ENCODE results near the gene PDZK1IP1.
"Not testable (repeated sequence)": the region's sequence is repeated elsewhere in the genome, so short reads cannot be mapped to it uniquely, and the experiment has no call there.

Gene PDZK1IP1

GRCh38 chr1:47179017-47179987 lies 10.5 kb downstream of the PDZK1IP1 start:
- peak; percentile 79 for DNase-seq

DNA sequence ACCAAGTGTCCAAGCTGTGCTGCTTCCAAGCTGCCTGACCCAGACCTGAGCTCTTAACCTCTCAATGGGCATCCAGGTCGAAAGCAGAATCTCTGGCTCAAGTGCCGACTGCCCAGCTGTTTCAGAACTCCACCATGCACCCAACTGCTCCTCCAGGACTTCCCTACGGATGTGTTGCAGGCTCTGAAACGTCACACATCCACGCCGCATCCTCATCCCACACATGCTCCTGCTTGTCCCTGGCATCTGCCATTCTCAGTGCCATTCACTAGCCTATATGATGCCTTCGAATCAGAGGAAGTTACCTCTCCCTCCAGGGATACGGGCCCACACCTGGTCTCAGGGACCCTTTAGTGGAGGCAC lies 11.2 kb downstream of the PDZK1IP1 start:
- DNase-seq = no peak

DNA sequence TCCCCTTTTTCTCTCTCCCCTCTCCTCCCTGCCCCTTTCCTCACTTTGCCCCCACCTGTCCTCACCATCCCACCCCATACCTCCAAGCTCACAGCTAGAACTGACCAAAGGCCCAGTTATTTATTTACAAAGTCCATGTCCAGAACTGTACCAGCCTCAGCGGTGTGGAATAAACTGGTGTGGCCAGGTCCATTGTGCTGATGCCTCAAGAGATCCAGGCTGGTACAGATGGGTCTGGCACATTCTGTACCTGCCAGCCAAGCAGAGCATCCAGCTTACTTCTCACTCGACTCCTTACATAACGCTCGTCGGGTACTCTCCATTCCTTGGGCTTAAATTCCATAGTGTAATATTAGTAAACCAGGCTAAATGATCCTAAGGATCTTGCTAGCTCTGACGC lies 11.8 kb downstream of the PDZK1IP1 start:
- DNase-seq = no peak

DNA sequence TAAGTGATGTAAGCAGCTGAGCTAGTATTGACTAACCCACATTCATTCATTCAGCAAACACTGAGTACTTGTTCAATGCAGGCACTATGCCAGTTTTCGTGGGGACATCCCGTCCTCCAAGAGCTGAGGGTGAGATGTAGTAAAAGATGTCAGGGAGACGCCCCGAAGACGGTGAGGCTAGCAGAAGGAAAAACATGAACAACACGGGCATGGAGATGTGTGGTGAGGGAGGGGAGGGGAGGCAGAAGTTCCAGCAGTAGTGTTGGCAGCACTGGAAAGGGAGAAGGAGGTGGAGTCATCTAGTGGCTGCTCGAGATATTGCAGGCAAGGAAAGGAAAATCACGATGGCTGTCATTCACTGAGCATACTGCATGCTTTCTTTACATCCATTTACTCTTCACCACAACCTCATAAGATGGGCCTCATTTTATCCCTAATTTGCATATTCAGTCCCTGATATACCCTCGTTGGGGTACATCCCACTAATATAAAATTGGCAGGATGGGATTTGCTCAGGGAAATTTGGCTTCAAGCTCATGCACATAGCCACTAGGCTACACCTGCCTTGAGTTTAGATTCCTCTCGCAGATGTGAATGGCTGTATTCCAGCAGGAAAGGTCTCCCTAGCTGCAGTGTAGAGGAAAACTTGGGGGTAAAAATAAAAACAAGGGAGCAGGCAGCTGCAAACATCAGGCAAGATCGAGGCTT lies 14.5 kb downstream of the PDZK1IP1 start:
- DNase-seq = no peak

- no peak for DNase-seq
Measured at GRCh38 chr1:47174656-47175020, 15.2 kb downstream of the PDZK1IP1 start.

DNA sequence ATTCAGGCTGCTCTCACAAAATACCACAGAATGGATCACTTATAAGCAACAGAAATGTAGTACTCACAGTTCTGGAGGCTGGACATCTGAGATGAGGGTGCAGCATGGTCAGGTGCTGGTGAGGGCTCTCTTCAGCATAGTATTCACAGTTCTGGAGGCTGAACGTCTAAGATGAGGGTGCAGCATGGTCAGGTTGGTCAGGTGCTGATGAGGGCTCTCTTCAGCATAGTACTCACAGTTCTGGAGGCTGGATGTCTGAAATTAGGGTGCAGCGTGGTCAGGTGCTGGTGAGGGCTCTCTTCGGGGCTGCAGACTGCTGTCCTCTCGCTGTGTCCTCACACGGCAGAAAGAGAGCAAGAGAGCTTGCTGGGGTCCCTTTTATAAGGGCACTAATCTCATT lies 17.1 kb downstream of the PDZK1IP1 start:
- no peak for DNase-seq

DNA sequence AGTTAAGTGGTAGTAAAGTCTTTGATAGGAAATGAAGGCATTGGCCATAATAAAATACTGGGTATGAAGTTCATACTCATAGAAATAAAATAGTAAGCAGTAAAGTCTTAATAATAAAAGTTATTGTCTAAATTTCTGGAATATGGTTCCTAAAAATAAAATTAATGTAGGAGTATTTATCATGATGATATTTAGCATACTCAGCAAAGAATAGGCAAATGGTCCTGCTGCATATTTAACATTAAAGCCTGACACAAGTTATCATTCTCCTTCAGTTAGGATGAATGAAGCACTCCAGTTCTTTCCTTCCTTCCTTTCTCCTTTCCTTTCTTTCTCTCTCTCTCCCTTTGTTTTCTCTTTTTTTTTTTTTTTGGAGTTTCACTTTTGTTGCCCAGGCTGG lies 25.3 kb downstream of the PDZK1IP1 start:
- no peak for DNase-seq

GRCh38 chr1:47161298-47162040 lies 28.4 kb downstream of the PDZK1IP1 start:
- no peak for DNase-seq

DNA sequence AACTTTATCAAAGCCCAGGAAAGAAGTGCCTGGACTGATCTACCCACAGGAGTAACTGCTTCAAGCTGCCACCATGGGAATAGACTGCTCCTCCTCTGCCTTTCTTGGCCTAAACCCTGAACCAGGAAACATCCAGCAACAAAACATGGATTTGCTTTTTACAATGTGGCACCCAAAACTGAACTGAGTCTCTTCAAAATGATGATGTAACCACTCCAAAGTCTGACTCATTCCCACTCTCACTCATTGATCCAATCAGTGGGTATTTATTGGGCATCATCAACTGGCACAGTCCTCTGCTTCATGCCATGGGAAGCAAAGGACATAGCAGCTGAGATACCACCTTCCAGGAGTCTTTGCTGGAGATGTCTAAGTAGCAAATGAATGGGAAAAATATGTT lies 29.1 kb downstream of the PDZK1IP1 start:
- DNase-seq = no peak

GRCh38 chr1:47157957-47158356 lies 31.9 kb downstream of the PDZK1IP1 start:
- DNase-seq = not testable (repeated sequence)

GRCh38 chr1:47156457-47156856 lies 33.4 kb downstream of the PDZK1IP1 start:
- not testable (repeated sequence) for DNase-seq

- peak; percentile 72 for DNase-seq
Measured at GRCh38 chr1:47149162-47149561, 40.7 kb downstream of the PDZK1IP1 start.

- no peak for DNase-seq
Measured at GRCh38 chr1:47147047-47147785, 42.6 kb downstream of the PDZK1IP1 start.

GRCh38 chr1:47146495-47146894 lies 43.3 kb downstream of the PDZK1IP1 start:
- not testable (repeated sequence) for DNase-seq

DNA sequence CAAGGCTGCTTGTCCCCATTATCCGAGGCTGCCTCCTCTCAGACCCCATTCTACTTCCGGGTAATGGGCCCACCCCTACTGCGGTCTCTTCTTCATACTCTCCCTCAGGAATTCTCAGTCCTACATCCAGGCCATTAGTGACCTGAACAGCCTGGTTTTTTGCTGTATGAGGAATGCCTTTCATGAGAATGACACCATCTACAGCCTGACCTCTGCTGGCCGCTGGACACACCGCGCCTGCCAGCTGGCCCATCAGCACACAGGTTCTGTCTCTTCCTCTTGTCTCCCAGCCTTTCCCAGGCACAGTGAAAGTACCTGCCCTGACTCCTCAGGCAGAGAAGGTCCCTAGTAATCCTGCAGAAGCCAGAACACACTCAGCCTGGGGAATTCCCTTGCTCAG lies 46.2 kb downstream of the PDZK1IP1 start:
- DNase-seq = not testable (repeated sequence)

DNA sequence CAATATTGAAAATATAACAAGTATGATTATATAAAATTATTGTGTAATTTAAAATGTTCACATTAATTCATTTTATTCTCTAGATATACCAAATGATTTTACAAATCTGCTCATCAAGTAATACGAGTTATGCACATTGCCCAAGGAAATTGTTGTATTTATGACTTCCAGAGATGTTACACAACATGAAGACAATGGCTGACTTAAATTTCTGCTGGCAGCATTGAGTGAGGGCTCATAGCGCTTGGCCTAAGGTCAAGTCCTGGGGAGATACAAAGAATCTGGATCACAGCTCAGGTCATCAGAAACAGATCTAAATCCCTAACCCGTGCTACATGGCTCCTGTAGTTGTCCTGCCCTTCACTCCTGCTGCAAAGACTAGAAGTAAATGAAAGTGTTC lies 49.5 kb downstream of the PDZK1IP1 start:
- DNase-seq = not testable (repeated sequence)

- DNase-seq = no peak
Measured at GRCh38 chr1:47137925-47138615, 51.8 kb downstream of the PDZK1IP1 start.

DNA sequence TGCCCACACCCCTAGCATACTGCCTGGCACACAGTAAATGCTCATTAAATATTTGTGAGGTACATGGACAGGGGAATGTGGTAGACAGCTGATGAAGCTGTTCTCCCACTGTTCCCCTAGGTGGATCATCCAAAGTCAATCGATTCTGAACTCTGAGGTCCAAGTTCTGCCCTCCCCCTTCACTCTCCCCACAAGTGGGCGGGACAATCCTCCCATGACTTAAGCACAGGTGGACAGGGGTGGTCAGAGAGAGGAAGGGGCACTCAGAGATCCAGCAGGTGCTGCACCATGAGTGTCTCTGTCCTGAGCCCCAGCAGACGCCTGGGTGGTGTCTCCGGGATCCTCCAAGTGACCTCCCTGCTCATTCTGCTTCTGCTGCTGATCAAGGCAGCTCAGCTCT lies 52.6 kb downstream of the PDZK1IP1 start, which contains the start of gene CYP4A22:
TSS of gene CYP4A22 (plus strand) at position 244 of the 400 bp plus-strand sequence. CDS start at position 289, 45 bp downstream.
- DNase-seq = no peak

All from NCI-H524 treated with DMSO at 0.1 percent for 48 hours (cell line).